HK-2 (cell line): Measurements from ENCODE around the gene WDR26.
"Not testable (repeated sequence)": the region's sequence is repeated elsewhere in the genome, so short reads cannot be mapped to it uniquely, and the experiment has no call there.

Experiments
- DNase-seq: peaks from one replicate; pipeline ENCODE4 v3.0.0-alpha.2; 2018; ENCODE audit not compliant: unreplicated experiment

The WDR26 gene

DNA sequence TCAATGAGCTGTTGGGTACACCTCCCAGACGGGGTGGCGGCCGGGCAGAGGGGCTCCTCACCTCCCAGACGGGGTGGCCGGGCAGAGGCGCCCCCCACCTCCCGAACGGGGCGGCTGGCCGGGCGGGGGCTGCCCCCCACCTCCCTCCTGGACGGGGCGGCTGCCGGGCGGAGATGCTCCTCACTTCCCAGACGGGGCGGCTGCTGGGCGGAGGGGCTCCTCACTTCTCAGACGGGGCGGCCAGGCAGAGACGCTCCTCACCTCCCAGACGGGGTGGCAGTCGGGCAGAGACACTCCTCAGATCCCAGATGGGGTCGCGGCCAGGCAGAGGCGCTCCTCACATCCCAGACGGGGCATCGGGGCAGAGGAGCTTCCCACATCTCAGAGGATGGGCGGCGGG, 84.9 kb downstream of the WDR26 start:
- not testable (repeated sequence) for DNase-seq

DNA sequence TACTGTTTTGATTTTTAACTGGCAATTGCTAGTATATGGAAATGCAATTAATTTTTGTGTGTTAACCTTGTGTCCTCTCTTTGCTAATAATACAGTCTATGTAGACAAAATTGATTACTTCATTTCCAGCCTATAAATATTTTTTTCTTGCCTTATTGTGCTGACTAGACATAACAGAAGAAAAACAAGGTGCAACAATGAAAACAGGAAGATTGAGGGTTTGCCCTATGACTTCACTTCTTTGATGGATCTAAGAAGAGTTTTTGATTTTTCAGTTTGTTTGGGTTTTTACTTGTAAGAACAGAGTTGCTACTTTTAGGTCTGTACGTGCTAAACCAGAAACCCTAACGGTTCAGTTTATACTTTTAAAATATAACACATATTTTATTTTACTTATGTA, 86.5 kb downstream of the WDR26 start:
- DNase-seq = no peak

DNA sequence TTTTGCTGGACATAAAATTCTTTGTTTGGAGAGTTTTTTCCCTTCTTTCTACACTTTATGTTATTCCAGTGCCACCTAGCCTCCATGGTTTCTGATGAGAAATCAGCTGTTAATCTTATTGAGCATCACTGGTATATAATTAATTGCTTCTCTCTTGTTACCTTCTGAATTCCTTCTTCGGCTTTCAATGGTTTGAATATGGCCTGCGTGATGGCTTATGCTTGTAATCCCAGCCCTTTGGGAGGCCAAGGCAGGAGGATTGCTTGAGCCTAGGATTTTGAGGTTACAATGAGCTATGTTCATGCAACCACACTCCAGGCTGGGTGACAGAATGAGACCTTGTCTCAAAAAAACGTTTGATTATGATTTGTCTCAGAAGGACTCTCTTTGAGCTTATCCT, 90.9 kb downstream of the WDR26 start:
- no peak for DNase-seq

DNA sequence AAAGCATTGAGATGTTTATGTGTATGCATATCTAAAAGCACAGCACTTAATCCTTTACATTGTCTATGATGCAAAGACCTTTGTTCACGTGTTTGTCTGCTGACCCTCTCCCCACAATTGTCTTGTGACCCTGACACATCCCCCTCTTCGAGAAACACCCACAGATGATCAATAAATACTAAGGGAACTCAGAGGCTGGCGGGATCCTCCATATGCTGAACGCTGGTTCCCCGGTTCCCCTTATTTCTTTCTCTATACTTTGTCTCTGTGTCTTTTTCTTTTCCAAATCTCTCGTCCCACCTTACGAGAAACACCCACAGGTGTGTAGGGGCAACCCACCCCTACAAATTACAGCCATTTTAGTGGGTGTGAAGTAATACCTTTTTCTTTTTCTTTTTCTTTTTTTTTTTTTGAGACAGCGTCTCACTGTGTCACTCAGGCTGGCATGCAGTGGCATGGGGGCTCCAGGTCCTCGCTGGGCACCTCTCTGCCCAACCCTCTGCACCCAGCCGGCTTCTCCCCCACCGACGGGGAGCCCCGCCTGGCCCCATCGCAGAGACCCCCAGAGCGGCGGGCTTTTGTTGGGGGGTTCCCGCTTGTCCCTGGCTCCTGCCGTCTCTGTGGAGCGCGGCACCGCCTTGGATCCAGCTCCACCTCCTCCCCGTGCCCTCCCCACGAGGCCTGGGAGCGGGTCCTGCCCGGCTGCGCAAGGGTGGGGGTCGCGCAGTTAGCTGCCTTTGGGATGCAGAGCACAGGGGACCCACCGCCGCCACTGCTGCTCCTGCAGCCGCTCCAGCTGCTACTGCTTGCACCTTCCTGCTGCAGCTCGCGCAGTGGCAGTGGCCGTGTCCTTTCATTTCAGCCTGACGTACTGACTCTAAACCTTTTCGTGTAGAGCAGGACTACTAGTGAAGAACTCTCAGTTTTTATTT, 93.9 kb downstream of the WDR26 start:
- not testable (repeated sequence) for DNase-seq

DNA sequence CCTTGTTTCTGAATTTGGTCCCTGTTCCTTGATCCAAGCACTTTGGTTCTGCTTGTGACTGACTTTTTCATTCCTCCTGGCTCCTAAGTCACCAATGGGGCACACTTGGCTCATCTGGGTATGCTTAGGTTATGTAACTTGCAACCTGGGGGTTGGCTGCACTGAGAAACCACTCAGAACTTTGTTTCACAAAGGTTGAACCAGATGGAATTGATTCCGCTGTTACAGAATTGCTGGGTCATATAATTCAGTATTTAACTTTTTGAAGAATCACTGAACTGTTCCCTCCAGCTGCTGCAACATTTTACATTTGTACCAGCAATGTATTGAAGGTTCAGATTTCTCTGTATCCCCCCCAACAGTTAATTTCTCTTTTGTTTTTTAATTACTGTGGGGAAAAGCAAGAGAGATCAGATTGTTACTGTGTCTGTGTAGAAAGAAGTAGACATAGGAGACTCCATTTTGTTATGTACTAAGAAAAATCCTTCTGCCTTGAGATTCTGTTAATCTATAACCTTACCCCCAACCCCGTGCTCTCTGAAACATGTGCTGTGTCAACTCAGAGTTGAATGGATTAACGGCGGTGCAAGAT, 95.1 kb downstream of the WDR26 start:
- no peak for DNase-seq

DNA sequence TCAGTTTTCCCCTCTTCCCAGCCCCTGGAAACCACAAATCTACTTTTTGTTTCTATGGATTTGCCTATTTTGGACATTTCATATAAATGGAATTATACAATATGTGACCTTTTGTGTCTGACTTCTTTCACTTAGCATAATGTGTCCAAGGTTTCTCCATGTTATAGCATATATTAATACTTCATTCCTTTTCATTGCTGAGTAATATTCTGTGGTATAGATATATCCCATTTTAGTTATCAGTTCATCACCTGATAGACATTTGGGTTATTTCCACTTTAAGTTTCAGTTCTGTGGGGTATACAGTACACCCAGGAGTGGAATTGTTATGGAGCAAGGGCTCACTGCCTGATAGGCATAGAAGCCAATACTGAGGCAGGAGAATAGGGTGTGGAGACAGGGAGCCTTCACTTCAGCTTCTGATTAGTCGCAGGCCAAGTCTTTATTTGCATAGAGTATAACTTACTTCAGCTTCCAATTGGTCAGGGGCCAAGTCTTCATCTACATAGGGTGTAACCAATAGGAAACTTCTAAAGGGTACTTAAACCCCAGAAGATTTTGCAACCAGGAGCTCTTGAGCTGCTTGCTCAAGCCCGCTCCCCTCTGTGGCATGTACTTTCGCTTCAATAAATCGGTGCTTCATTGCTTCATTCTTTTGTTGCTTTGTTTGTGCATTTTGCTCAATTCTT, 96.3 kb downstream of the WDR26 start:
- DNase-seq = no peak
